Measurements from ENCODE around the gene TMEM115. TPM values are rescaled to one million over a fixed set of nuclear protein-coding genes. Genes with fewer than 3 reads are reported as not detected.

TMEM115 gene
- total and polyA plus RNA-seq, 2 donors (not counting 3 experiments of a cell fraction or from before 2014, with no cell fraction given) = 44.7 to 65.5 TPM

GRCh38 chr3:50334339-50335075 is 24.8 kb downstream of the TMEM115 start:
- TF ChIP-seq FOS (IDR thresholded peaks at IDR 0.05; ENCODE audit: borderline replicate concordance, insufficient read depth, low read length) (no peak), POLR2AphosphoS5 (IDR thresholded peaks at IDR 0.05; ENCODE audit: insufficient read depth, low read depth, low read length) (no peak), EZH2 (IDR thresholded peaks at IDR 0.05; ENCODE audit: borderline replicate concordance, low read depth, low read length, severe bottlenecking) (no peak), CTCF (IDR thresholded peaks at IDR 0.05; ENCODE audit: extremely low read depth in 1 of 2, insufficient read depth in 1 of 2, low read depth in 1 of 2, low read length in 2 of 2) (no peak), JUN (IDR thresholded peaks at IDR 0.05; ENCODE audit: borderline replicate concordance, insufficient read depth, insufficient read length, low read depth) (no peak), POLR2A (IDR thresholded peaks at IDR 0.05; ENCODE audit: low read depth, low read length) (no peak), GATA2 (IDR thresholded peaks at IDR 0.05; ENCODE audit: insufficient read depth, insufficient read length, low read depth, low read length) (no peak), MYC (IDR thresholded peaks at IDR 0.05; ENCODE audit: low read depth, low read length) (no peak), MAX (IDR thresholded peaks at IDR 0.05; ENCODE audit: insufficient read depth, insufficient read length) (no peak)
- Histone ChIP-seq H3K79me2 (ENCODE audit: control insufficient read depth, insufficient read depth, low read length) (peaks cover 60% of the 10 kb centered on the region), H3K27ac (ENCODE audit: insufficient read depth, low read depth, low read length) (peak overlapping the region; percentile 95), H3K27me3 (ENCODE audit: control insufficient read depth in 2 of 2, insufficient read depth in 2 of 2, low read length in 2 of 2) (no peaks in the 10 kb centered on the region), H2AFZ (ENCODE audit: low read depth, low read length) (no peak overlapping the region), H3K36me3 (ENCODE audit: control insufficient read depth in 2 of 2, extremely low read depth in 1 of 2, insufficient read depth in 2 of 2, low read length in 2 of 2) (peaks cover 20 to 26% of the 10 kb centered on the region in 2 experiments), H3K4me1 (ENCODE audit: control insufficient read depth, extremely low read depth, insufficient read depth, low read length) (peaks cover 36% of the 10 kb centered on the region), H3K4me3 (replicated peaks in 1 of 3; ENCODE audit: insufficient read depth in 1 of 3, low read depth in 1 of 3, low read length in 3 of 3) (peak overlapping the region in 1 of 3 experiments; percentile 24), H3K9ac (replicated peaks; ENCODE audit: extremely low read depth, insufficient read depth, low read length) (peak overlapping the region; percentile 78), H3K9me1 (replicated peaks; ENCODE audit: control insufficient read depth, extremely low read depth, insufficient read depth, low read length) (no peaks in the 10 kb centered on the region), H3K4me2 (ENCODE audit: insufficient read depth, low read length) (peak overlapping the region; percentile 93), H3K9me3 (replicated peaks; ENCODE audit: control insufficient read depth, insufficient read depth, low read length) (no peaks in the 10 kb centered on the region), H4K20me1 (replicated peaks; ENCODE audit: control insufficient read depth, extremely low read depth, insufficient read depth, low read length) (no peaks in the 10 kb centered on the region)
- BruUV-seq (replicated peaks) = no TSS peak
- dilution Hi-C loops (cut with MboI; ENCODE audit: extremely low pct_ligation_motif_present, low sequenced_read_pairs) (no loop called here), intact Hi-C loops (cut with micrococcal nuclease) (loop anchor here (1.0 kb wide), 1 partner anchor 11 kb away; no protein-coding TSS in a partner anchor)
- ChIA-PET POLR2A (interaction anchor here (6.1 kb wide), 1 partner anchor 12 kb away, joined by 38 read pairs; the partner anchor contains the start of gene HYAL2), CTCF (interaction anchor here (0.6 to 5.0 kb wide), 5 partner anchors 11 to 208 kb away, joined by 3 to 66 read pairs (median 4); partner anchors contain the start of gene HYAL2)
- DNase-seq (ENCODE audit: low read depth, low spot score) (peak; percentile 47), FAIRE-seq (no peak)
